ENCODE results near the gene YJEFN3. TPM values are rescaled to one million over a fixed set of nuclear protein-coding genes. Genes with fewer than 3 reads are reported as not detected.

YJEFN3 gene
- total and polyA plus RNA-seq, 10 of the 15 experiments (the other 5 are each of a cell fraction or from before 2014, with no cell fraction given), result 0.05 to 6.9 (median 3.5) TPM

GRCh38 chr19:19502808-19503602 lies 25.7 kb upstream of the YJEFN3 start:
- H3K9ac ChIP-seq (ENCODE audit: control insufficient read depth, insufficient read depth, low read length), result no peak overlapping the region
- ChIA-PET CTCF (no interaction called here), SMC1A (ENCODE audit: uncharacterized antibody, unreplicated experiment) (no interaction called here), POLR2A (interaction anchor here (0.6 kb wide), 1 partner anchor 56 kb away, joined by 3 read pairs; no protein-coding TSS in a partner anchor), RAD21 (ENCODE audit: unreplicated experiment) (no interaction called here)
- BruUV-seq (replicated peaks), result no TSS peak
- no peaks in the 10 kb centered on the region for H3K9me3 ChIP-seq (replicated peaks; ENCODE audit: control insufficient read depth, insufficient read depth, low read length)
- 90% methylated on average over 18 of the region's 18 CpGs for WGBS (ENCODE audit: insufficient coverage, insufficient replicate concordance, low lambda C conversion rate, missing lambda C conversion rate)
- no peak overlapping the region for H3K27ac ChIP-seq (ENCODE audit: control insufficient read depth, insufficient read depth)
- no peak overlapping the region for H3K4me2 ChIP-seq (ENCODE audit: control insufficient read depth, insufficient read depth)
- H3K36me3 ChIP-seq (ENCODE audit: control insufficient read depth in 2 of 2, insufficient read depth in 2 of 2, low read length in 1 of 2), result peaks cover 33 to 55% of the 10 kb centered on the region in 2 experiments
- no peaks in the 10 kb centered on the region for H3K27me3 ChIP-seq (replicated peaks in 1 of 2; ENCODE audit: control insufficient read depth in 2 of 2, insufficient read depth in 2 of 2, low read length in 1 of 2)
- DNase-seq (ENCODE audit: low read depth, low spot score) (no peak), FAIRE-seq (no peak), ATAC-seq (no peak)
- intact Hi-C loops (cut with micrococcal nuclease; ENCODE audit: unreplicated experiment) (no loop called here), in situ Hi-C loops (cut with MboI) (no loop called here)
- H2AFZ ChIP-seq (ENCODE audit: control insufficient read depth, low read depth, low read length), result no peak overlapping the region
- no peak overlapping the region for H3K4me3 ChIP-seq
- no peaks in the 10 kb centered on the region for H3K79me2 ChIP-seq (ENCODE audit: control insufficient read depth, insufficient read depth, low read length)
- no peak for TF ChIP-seq ZBTB4 (CRISPR knock-in tag; IDR thresholded peaks at IDR 0.05)
- TF ChIP-seq MTA2 (IDR thresholded peaks at IDR 0.05; ENCODE audit: low read depth), result no peak
- TF ChIP-seq CREM (IDR thresholded peaks at IDR 0.05; ENCODE audit: low read depth), result no peak
- no peak for TF ChIP-seq SUZ12 (IDR thresholded peaks at IDR 0.05; ENCODE audit: unreplicated experiment)
- TF ChIP-seq ZNF622 (IDR thresholded peaks at IDR 0.05), result no peak
- TF ChIP-seq STAT3 (IDR thresholded peaks at IDR 0.05; ENCODE audit: low read depth, low read length), result no peak
- TF ChIP-seq CEBPB (IDR thresholded peaks at IDR 0.05; ENCODE audit: borderline replicate concordance in 1 of 2, low read depth in 2 of 2, low read length in 2 of 2), result no peak
- TF ChIP-seq ZNF274 (IDR thresholded peaks at IDR 0.05; ENCODE audit: insufficient read depth, insufficient read length), result no peak
- no peaks in the 10 kb centered on the region for H3K4me1 ChIP-seq (ENCODE audit: control insufficient read depth, insufficient read depth, low read length)
- H4K20me1 ChIP-seq (ENCODE audit: control insufficient read depth, insufficient read depth), result no peaks in the 10 kb centered on the region

Measured in GM12878 (cell line).